HepG2 (cell line): ENCODE results near the gene ANKS4B. TPM values are rescaled to one million over a fixed set of nuclear protein-coding genes. Genes with fewer than 3 reads are reported as not detected.

Experiments
- AKNA ChIP-seq: sonication (generic); formaldehyde crosslinking; IDR thresholded peaks from 2 replicates; pipeline ENCODE4 v1.4.0; 2020; ENCODE audit warnings: missing genetic modification reagents, borderline replicate concordance
- ATRX ChIP-seq: sonication (generic); formaldehyde crosslinking; IDR thresholded peaks from 2 replicates; pipeline ENCODE4 v1.4.0; 2020; ENCODE audit warnings: missing genetic modification reagents, borderline replicate concordance
- CENPX ChIP-seq: sonication (generic); formaldehyde crosslinking; IDR thresholded peaks from 2 replicates; pipeline ENCODE4 v1.9.0; 2021; ENCODE audit warnings: mild to moderate bottlenecking, missing genetic modification reagents, moderate library complexity
- ELF1 ChIP-seq: sonication (generic); formaldehyde crosslinking; IDR thresholded peaks from 2 replicates; pipeline ENCODE4 v1.4.0; 2020; ENCODE audit warnings: missing genetic modification reagents
- FOXO4 ChIP-seq: sonication (generic); formaldehyde crosslinking; conservative IDR thresholded peaks from 2 replicates; pipeline ENCODE4 v1.8.1; 2023; ENCODE audit warnings: missing genetic modification reagents
- GMEB1 ChIP-seq: sonication (generic); formaldehyde crosslinking; IDR thresholded peaks from 2 replicates; pipeline ENCODE4 v1.5.1; 2020; ENCODE audit warnings: missing genetic modification reagents, mild to moderate bottlenecking, borderline replicate concordance
- JUNB ChIP-seq: sonication (generic); formaldehyde crosslinking; IDR thresholded peaks from 2 replicates; pipeline ENCODE4 v1.8.0; 2022; ENCODE audit warnings: missing genetic modification reagents, mild to moderate bottlenecking, borderline replicate concordance
- KLF9 ChIP-seq: IDR thresholded peaks from 2 replicates; pipeline ENCODE4 v1.6.1; 2016; ENCODE audit warnings: low read depth
- ONECUT2 ChIP-seq: sonication (generic); formaldehyde crosslinking; IDR thresholded peaks from 2 replicates; pipeline ENCODE4 v1.4.0; 2020; ENCODE audit warnings: missing genetic modification reagents
- RERE ChIP-seq: IDR thresholded peaks from 2 replicates; pipeline ENCODE4 v1.6.1; 2016; ENCODE audit warnings: low read depth, missing genetic modification reagents, missing compliant biosample characterization
- SMAD9 ChIP-seq: sonication (generic); formaldehyde crosslinking; IDR thresholded peaks from 2 replicates; pipeline ENCODE4 v1.5.1; 2020; ENCODE audit warnings: mild to moderate bottlenecking, missing genetic modification reagents
- ZNF350 ChIP-seq: sonication (generic); formaldehyde crosslinking; IDR thresholded peaks from 2 replicates; pipeline ENCODE4 v1.4.0; 2020; ENCODE audit warnings: mild to moderate bottlenecking, low read depth, missing genetic modification reagents, borderline replicate concordance
- ZNF501 ChIP-seq: sonication (generic); formaldehyde crosslinking; IDR thresholded peaks from 2 replicates; pipeline ENCODE4 v1.5.1; 2020; ENCODE audit warnings: mild to moderate bottlenecking, moderate library complexity, missing genetic modification reagents
- ZNF570 ChIP-seq: sonication (generic); formaldehyde crosslinking; IDR thresholded peaks from 2 replicates; pipeline ENCODE4 v1.4.0; 2020; ENCODE audit warnings: mild to moderate bottlenecking, missing genetic modification reagents, borderline replicate concordance
- ZNF773 ChIP-seq: sonication (generic); formaldehyde crosslinking; IDR thresholded peaks from 2 replicates; pipeline ENCODE4 v1.4.0; 2020; ENCODE audit warnings: missing genetic modification reagents, borderline replicate concordance
- polyA plus RNA-seq, 8 experiments: library from polyadenylated mRNA; depleted of rRNA in 3 of 8; stranded (reverse) in 7 of 8; unstranded in 1 of 8; fragments of >200 nt; fragmentation: Illumina TruSeq in 4 of 8; extraction: Trizol in 4 of 8; gene quantifications; 2 replicates each; pipeline versions ENCODE4 v1.2.1 to v1.2.3, GENCODE V29; 2011 to 2016; ENCODE audit warnings: low read depth in 4 of 8, missing spikeins in 1 of 8, mixed read lengths in 1 of 8; ENCODE audit not compliant: insufficient read depth in 1 of 8
- total RNA-seq, 5 experiments: library from RNA; depleted of rRNA; stranded (reverse); fragments of >200 nt; fragmentation: Illumina TruSeq; extraction: Trizol; gene quantifications; 2 replicates each; pipeline ENCODE4 v1.2.3, GENCODE V29; 2016; ENCODE audit warnings: low read depth in 1 of 5

Gene ANKS4B
- total and polyA plus RNA-seq, 2 of the 13 experiments (the other 11 are each of a cell fraction or from before 2014, with no cell fraction given), result 6.5 to 30.0 TPM

GRCh38 chr16:21283521-21284289 is 50.2 kb downstream of the ANKS4B start (continued):
- TF ChIP-seq FOXO4 (CRISPR knock-in tag), result no peak
- TF ChIP-seq ZNF773, result no peak
- peak; percentile 63 for TF ChIP-seq ZNF350 (CRISPR knock-in tag)
- TF ChIP-seq ZNF501, result peak; percentile 40; the same call in 1 of the 2 replicates
- 0 out of 2 replicates have a peak, but pooled peaks have one; percentile 0 for TF ChIP-seq JUNB (CRISPR knock-in tag)
- TF ChIP-seq CENPX (CRISPR knock-in tag), result no peak
- TF ChIP-seq SMAD9 (CRISPR knock-in tag), result no peak
- no peak for TF ChIP-seq ONECUT2
- TF ChIP-seq GMEB1 (CRISPR knock-in tag), result no peak; the same call in 1 of the 2 replicates
- TF ChIP-seq ELF1, result no peak
- no peak for TF ChIP-seq AKNA (CRISPR knock-in tag)
- no peak for TF ChIP-seq ATRX
- no peak for TF ChIP-seq RERE (CRISPR knock-in tag)
- no peak for TF ChIP-seq KLF9
- no peak for TF ChIP-seq ZNF570 (CRISPR knock-in tag)
